HG02588 (cell line): Measurements from ENCODE around the gene ASB9.
A peak's percentile ranks its signal among the peaks of the same experiment; 100 is the strongest.
"Not testable (repeated sequence)": the region's sequence is repeated elsewhere in the genome, so short reads cannot be mapped to it uniquely, and the experiment has no call there.

Source experiments
- ATAC-seq: cut with Tn5 transposase; IDR thresholded peaks from one replicate; pipeline ENCODE4 v1.9.1; 2021; ENCODE audit warnings: mild to moderate bottlenecking, moderate library complexity; ENCODE audit not compliant: unreplicated experiment

Gene ASB9

GRCh38 chrX:15242899-15243555 lies 26.9 kb downstream of the ASB9 start:
- ATAC-seq = no peak

DNA sequence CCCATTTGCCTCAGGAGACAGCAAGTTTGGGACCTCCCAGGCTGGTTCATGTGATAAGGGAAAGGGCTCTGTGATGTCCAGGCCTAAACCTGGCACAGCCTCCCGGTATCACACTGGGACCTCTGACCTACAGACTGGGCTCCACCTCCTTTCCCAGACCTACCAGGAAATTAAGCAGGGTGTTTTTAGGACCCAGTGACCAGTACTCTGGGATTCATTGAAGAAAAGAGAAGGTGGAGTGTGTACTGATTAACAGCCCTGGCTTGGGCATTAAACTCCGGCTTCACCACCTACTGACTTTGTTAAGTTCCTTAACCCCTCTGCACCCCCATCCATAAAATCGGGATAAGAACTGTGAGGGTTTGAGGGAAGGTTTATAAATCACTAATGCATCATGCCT lies 28.6 kb downstream of the ASB9 start:
- ATAC-seq = no peak

GRCh38 chrX:15240414-15240813 lies 29.5 kb downstream of the ASB9 start:
- no peak for ATAC-seq

GRCh38 chrX:15236146-15236545 lies 33.7 kb downstream of the ASB9 start:
- ATAC-seq = no peak

- no peak for ATAC-seq
Observed at GRCh38 chrX:15235001-15235400, 34.9 kb downstream of the ASB9 start.

GRCh38 chrX:15233416-15234015 lies 36.4 kb downstream of the ASB9 start:
- ATAC-seq = no peak

- no peak for ATAC-seq
Observed at GRCh38 chrX:15224747-15225146, 45.1 kb downstream of the ASB9 start.

DNA sequence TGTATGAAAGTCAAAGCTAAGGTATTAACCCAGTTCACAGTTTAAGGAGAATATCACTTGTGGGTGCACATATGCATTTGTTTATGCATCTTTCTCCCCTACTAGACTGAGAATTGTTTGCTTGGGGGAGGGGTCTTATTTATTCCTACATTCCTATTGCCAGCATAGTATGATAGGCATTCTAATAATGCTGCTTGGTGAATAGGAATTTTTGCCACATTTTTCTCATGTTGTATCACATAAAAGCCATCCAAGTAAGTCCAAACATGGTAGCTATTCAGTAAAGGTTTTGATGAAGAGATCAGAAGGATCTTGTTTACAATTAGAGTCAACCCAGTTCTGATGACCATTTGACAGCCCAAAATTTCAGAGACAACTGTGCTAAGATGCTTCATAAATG lies 48.6 kb downstream of the ASB9 start:
- ATAC-seq = no peak

DNA sequence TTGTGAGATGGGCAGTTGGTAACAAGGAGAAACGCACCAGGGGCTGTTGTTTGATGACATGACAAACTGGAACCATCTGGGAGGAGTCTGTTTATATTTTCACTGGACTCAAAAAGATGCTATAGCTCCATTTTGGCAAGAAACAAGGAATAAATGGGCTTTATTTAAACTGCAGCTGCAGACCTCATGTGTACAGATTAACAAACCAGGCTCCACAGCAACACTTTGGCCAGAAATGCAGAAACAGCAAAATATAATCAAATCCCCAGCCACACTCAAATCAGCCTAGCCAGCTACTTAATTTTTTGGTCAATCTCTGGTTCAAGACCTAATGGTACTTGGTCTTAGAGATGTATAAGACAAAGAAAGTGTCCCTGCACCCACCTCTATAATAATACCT lies 52.7 kb downstream of the ASB9 start:
- no peak for ATAC-seq

DNA sequence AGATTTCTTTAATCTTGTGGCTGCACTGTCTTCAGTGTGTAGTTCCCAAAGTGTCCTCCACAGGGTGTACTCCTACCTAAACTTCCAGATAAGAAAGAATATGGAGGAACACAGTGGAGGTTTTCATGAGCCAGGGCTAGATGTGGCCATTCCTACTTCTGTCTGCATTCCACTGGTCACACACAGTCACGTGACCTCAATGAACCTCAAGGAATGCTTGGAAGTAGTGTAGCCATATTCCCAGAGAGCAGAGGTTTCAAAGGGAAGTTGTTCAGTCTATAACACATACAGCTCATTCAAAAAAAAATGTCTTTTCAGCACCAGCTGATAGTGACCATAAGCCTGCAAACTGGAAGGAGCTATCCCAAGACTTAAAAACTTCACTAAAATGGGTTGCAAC lies 53.6 kb downstream of the ASB9 start:
- ATAC-seq = no peak

- ATAC-seq = no peak
Observed at GRCh38 chrX:15215366-15215765, 54.5 kb downstream of the ASB9 start.

DNA sequence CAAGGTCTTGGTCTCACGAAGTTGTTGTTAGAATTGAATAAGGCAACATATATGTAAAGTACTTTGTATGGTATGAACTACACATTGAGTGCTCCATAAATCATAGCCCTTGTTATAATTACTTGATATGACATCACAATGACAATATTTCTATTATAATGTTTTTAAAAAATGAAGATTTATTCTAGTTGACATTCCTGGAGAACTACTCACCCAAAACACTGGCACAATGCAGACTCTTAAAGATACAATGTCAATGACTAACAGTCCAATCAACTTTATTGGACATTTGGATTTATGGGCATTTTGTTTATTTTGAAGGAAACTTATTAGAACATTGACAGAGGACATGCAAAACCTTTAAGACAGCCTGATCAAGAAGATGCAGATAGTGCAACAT lies 55.3 kb downstream of the ASB9 start:
- no peak for ATAC-seq

- no peak for ATAC-seq
Observed at GRCh38 chrX:15209096-15209495, 60.8 kb downstream of the ASB9 start.

- no peak for ATAC-seq
Observed at GRCh38 chrX:15207994-15208393, 61.9 kb downstream of the ASB9 start.

GRCh38 chrX:15207384-15207783 lies 62.5 kb downstream of the ASB9 start:
- no peak for ATAC-seq

- ATAC-seq = no peak
Observed at GRCh38 chrX:15206306-15206705, 63.6 kb downstream of the ASB9 start.

DNA sequence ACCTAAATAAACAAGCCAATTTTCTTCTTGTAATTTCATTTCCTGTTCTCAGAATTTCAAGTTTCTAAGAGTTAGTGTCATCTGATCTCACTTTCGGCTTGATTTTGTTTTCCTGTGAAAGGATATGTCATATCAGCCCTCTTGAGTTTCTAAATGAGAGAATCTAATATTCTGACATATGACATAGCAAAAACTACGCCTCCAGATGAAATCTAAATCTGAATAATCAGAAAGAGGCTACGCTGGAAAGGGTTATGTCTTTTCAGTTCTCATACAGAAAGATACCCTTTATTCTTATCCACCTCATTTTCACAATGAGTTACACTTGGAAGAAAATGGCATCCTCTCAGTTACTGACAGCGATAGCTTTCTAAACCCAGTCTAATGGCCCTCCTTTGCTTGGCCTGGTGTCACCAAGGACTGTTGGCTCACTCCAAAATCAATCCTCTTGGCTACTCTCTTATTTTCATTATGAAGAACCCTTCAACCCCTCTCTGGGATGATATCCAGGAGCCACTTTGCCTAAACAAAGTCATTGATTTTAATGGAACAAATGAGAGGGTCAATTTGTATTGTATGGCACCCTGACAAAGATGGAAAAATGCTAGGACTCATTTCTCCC lies 65.6 kb downstream of the ASB9 start:
- ATAC-seq = peak; percentile 84

DNA sequence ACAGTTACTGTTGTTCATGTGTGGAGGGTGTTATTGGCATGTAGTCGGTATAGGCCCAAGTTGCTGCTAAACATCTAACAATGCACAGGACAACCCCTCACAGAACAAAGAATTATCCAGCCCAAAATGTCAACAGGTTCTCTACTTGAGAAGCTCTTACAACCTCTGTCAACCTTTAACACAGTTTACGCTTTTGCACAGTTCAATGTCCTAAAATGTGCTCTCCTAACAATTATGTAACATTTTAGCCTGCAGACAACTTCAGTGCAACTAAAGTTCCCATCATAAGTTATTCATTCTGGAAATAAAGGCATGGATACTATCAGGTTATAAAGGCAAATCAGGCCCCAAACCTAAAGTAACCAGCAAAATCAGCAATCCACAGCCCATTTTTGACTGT lies 66.2 kb downstream of the ASB9 start:
- ATAC-seq = no peak

DNA sequence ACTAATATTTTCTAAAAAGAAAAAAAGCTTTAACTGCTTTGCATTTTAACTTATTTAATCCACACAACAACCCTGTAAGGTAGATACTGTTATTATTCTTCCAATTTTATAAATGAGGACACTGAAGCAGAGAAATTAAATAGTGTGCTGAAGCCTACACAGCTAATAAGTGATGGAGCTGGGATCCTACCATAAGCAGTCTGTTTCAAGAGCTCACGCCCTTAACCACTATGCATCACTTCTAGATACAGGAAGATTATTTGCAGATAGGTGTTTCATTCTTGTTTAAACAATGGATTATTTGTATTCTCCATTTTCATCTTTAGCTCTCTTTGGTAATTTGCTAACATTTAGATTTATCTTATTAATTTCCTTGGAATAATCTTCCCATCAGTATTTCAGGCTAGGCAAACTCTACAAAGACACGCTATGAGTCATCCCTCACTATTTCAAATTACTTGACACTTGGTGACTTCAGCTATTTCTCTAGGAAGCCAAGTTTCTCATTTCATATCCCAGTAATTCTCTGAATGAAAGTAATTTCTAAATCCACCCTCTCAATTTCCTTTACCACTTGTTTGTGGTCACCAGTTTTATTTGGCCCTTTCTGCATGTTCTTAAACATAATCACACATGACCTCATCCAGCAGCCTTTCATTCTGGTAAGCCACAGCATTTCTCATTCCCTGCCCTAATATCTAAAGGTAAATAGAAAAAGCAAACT lies 67.3 kb downstream of the ASB9 start:
- ATAC-seq = no peak

DNA sequence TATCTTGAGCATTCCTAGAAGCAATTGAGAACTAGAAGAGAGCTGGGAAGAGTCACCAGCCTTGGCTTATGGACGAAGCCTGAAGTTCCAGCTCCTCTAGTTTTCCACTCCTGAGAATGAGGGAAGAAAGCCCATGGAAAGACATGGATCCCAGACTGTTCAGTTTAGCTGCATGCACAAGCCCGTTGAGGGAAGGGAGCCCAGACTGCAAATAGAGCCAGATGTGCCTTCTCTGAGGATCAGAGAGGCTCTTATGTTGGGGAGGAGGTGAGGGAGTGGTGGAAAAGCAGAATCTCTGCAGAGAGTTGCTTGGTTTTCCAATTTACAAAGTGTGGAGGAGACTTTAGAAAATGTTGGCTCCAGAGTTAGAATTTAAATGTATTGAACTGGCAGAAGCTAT lies 69.0 kb downstream of the ASB9 start:
- no peak for ATAC-seq

DNA sequence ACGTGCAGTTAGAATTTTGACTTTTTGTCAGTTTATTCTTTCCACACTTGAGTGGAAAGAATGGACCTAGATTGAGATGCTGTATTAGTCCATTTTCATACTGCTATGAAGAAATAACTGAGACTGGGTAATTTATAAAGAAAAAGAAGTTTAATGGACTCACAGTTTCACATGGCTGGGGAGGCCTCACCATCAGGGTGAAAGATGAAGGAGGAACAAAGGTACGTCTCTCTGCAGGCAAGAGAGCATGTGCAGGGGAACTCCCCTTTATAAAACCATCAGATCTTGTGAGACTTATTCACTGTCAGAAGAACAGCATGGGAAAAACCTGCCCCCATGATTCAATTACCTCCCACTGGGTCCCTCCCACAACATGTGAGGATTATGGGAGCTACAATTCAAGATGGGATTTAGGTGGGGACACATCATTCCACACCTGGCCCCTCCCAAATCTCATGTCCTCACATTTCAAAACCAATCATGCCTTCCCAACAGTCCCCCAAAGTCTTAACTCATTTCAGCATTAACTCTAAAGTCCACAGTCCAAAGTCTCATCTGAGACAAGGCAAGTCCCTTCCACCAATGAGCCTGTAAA lies 71.2 kb downstream of the ASB9 start:
- not testable (repeated sequence) for ATAC-seq

- no peak for ATAC-seq
Observed at GRCh38 chrX:15194146-15194545, 75.7 kb downstream of the ASB9 start.
